ENCODE measurements around the gene MB21D2.

MB21D2 gene

GRCh38 chr3:192940129-192940528 lies 22.5 kb upstream of the MB21D2 start:
- Histone ChIP-seq H3K27me3 (ENCODE audit: insufficient read depth, low read length) (peaks cover 8% of the 10 kb centered on the region; the same call in 1 of the 2 replicates), H3K4me1 (ENCODE audit: control insufficient read depth, insufficient read depth, low read length, unreplicated experiment) (no peaks in the 10 kb centered on the region), H3K4me3 (ENCODE audit: low read depth, low read length) (no peak overlapping the region), H3K27ac (ENCODE audit: low read depth, low read length) (no peak overlapping the region), H3K36me3 (ENCODE audit: insufficient read depth, low read length) (no peaks in the 10 kb centered on the region), H2AFZ (ENCODE audit: low read length, unreplicated experiment) (no peak overlapping the region), H3K79me2 (ENCODE audit: control insufficient read depth, insufficient read depth, low read length, unreplicated experiment) (no peaks in the 10 kb centered on the region)

- no peaks in the 10 kb centered on the region for H3K36me3 ChIP-seq (ENCODE audit: insufficient read depth, low read length)
- H3K27me3 ChIP-seq (ENCODE audit: insufficient read depth, low read length): no peaks in the 10 kb centered on the region
- no peaks in the 10 kb centered on the region for H3K79me2 ChIP-seq (ENCODE audit: control insufficient read depth, insufficient read depth, low read length, unreplicated experiment)
- no peak overlapping the region for H3K27ac ChIP-seq (ENCODE audit: low read depth, low read length)
- H2AFZ ChIP-seq (ENCODE audit: low read length, unreplicated experiment): no peak overlapping the region
- H3K4me3 ChIP-seq (ENCODE audit: low read depth, low read length): no peak overlapping the region
- no peaks in the 10 kb centered on the region for H3K4me1 ChIP-seq (ENCODE audit: control insufficient read depth, insufficient read depth, low read length, unreplicated experiment)
These were observed 17.8 kb upstream of the MB21D2 start for GRCh38 chr3:192935441-192935840.

- Histone ChIP-seq H3K27ac (ENCODE audit: low read depth, low read length) (no peak overlapping the region), H3K36me3 (ENCODE audit: insufficient read depth, low read length) (no peaks in the 10 kb centered on the region), H3K4me1 (ENCODE audit: control insufficient read depth, insufficient read depth, low read length, unreplicated experiment) (no peaks in the 10 kb centered on the region), H2AFZ (ENCODE audit: low read length, unreplicated experiment) (no peak overlapping the region), H3K27me3 (ENCODE audit: insufficient read depth, low read length) (no peaks in the 10 kb centered on the region), H3K4me3 (ENCODE audit: low read depth, low read length) (no peak overlapping the region), H3K79me2 (ENCODE audit: control insufficient read depth, insufficient read depth, low read length, unreplicated experiment) (no peaks in the 10 kb centered on the region)
These were observed 16.3 kb upstream of the MB21D2 start for GRCh38 chr3:192933779-192934460.

DNA sequence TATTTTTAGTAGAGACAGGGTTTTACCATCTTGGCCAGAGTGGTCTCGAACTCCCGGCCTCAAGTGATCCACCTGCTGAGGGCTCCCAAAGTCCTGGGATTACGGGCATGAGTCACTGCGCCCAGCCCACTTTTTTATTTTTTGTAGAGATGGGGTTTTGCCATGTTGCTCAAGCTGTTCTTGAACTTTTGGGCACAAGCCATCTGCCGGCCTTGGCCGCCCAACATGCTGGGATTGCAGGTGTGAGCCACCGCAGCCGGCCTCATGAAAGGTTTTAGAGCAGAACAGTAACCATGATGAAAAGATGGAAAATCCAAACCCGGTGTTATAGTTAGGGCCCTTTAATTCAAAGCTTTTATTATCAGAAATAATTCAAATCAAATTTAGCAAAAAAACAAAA lies 15.6 kb upstream of the MB21D2 start:
- no peaks in the 10 kb centered on the region for H3K27me3 ChIP-seq (ENCODE audit: insufficient read depth, low read length)
- H3K27ac ChIP-seq (ENCODE audit: low read depth, low read length): no peak overlapping the region
- no peaks in the 10 kb centered on the region for H3K36me3 ChIP-seq (ENCODE audit: insufficient read depth, low read length)
- H3K4me3 ChIP-seq (ENCODE audit: low read depth, low read length): no peak overlapping the region
- H3K4me1 ChIP-seq (ENCODE audit: control insufficient read depth, insufficient read depth, low read length, unreplicated experiment): no peaks in the 10 kb centered on the region
- H2AFZ ChIP-seq (ENCODE audit: low read length, unreplicated experiment): no peak overlapping the region
- no peaks in the 10 kb centered on the region for H3K79me2 ChIP-seq (ENCODE audit: control insufficient read depth, insufficient read depth, low read length, unreplicated experiment)

GRCh38 chr3:192931825-192932224 lies 14.2 kb upstream of the MB21D2 start:
- H3K27ac ChIP-seq (ENCODE audit: low read depth, low read length): no peak overlapping the region
- H3K4me1 ChIP-seq (ENCODE audit: control insufficient read depth, insufficient read depth, low read length, unreplicated experiment): no peaks in the 10 kb centered on the region
- no peak overlapping the region for H2AFZ ChIP-seq (ENCODE audit: low read length, unreplicated experiment)
- no peaks in the 10 kb centered on the region for H3K27me3 ChIP-seq (ENCODE audit: insufficient read depth, low read length)
- no peaks in the 10 kb centered on the region for H3K36me3 ChIP-seq (ENCODE audit: insufficient read depth, low read length)
- H3K4me3 ChIP-seq (ENCODE audit: low read depth, low read length): no peak overlapping the region
- no peaks in the 10 kb centered on the region for H3K79me2 ChIP-seq (ENCODE audit: control insufficient read depth, insufficient read depth, low read length, unreplicated experiment)

DNA sequence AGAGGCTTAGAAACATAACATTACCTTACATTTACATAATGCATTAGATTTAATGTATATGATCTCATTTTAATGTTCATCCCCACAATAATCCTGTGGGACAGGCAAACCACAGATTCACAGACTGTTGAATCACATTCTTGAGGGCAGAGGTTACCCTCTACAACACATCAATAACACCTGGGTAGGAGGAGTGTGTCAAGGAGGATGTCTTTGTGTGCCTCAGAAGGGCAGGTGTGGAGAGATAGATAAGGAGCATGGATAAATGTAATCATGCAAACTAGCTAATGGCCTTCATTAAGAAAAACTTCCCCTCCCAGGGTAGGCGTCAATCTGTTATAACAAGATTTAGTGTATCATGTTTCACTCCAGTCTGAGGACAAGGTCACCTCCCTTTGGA lies 12.9 kb upstream of the MB21D2 start:
- Histone ChIP-seq H3K4me3 (ENCODE audit: low read depth, low read length) (no peak overlapping the region), H3K4me1 (ENCODE audit: control insufficient read depth, insufficient read depth, low read length, unreplicated experiment) (no peaks in the 10 kb centered on the region), H2AFZ (ENCODE audit: low read length, unreplicated experiment) (no peak overlapping the region), H3K36me3 (ENCODE audit: insufficient read depth, low read length) (no peaks in the 10 kb centered on the region), H3K27me3 (ENCODE audit: insufficient read depth, low read length) (no peaks in the 10 kb centered on the region), H3K27ac (ENCODE audit: low read depth, low read length) (no peak overlapping the region), H3K79me2 (ENCODE audit: control insufficient read depth, insufficient read depth, low read length, unreplicated experiment) (no peaks in the 10 kb centered on the region)

DNA sequence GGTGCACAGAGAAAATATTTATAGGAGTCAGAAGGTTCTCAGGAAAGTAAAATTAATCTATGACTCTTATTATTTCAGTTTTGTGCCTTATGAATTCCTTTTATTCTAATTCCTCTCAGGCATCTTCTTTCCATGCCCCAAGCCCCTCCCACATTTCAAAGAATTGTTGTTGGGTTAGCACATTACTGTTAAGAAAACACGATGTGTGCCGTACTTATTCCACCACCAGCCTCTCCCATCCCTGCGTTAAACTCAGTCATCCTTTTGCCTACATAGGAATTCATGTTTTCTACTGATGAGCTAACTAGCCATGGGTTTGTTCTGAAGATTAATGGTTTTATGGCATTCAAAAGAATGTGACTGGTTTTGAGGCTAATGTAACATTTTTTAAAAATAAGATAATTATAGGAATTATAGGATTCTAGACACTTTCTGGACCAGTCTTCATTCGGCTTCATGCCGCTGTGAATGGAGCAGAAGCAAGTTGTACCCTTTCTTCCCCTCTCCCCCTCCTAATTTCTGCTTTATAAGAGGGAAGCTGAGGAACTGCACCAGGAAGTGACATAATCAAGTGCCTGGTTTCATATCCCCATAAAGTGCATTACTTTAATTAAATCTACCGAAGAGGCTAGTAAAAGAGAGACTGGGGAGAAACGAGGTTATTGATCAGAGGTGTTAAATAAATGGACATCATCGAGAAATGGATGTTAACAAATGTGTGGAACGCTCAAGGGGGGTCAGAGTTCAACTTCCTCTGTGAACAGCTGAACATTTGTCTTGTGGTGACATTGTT lies 12.3 kb upstream of the MB21D2 start:
- H2AFZ ChIP-seq (ENCODE audit: low read length, unreplicated experiment): no peak overlapping the region
- no peaks in the 10 kb centered on the region for H3K36me3 ChIP-seq (ENCODE audit: insufficient read depth, low read length)
- H3K27ac ChIP-seq (ENCODE audit: low read depth, low read length): no peak overlapping the region
- H3K79me2 ChIP-seq (ENCODE audit: control insufficient read depth, insufficient read depth, low read length, unreplicated experiment): no peaks in the 10 kb centered on the region
- H3K27me3 ChIP-seq (ENCODE audit: insufficient read depth, low read length): no peaks in the 10 kb centered on the region
- H3K4me3 ChIP-seq (ENCODE audit: low read depth, low read length): no peak overlapping the region
- no peaks in the 10 kb centered on the region for H3K4me1 ChIP-seq (ENCODE audit: control insufficient read depth, insufficient read depth, low read length, unreplicated experiment)

DNA sequence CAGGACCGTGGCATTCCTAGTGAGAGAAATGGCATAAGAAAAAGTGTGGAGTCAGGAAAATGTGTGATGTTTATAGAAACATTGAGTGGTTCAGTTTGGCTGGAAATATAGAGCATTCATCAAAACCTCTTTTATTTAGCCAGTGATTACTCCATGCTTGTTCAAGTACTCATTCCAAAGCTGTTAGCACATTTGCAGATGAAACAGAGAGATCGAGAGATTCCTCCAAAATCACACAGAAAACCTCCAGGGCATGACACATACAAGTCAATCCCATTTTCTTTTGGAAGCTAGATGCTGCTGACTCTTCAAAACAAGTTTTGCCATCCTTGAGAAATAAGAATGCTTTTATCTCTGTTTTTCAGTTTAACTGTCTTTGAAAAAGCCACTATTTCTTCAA lies 11.5 kb upstream of the MB21D2 start:
- H3K4me1 ChIP-seq (ENCODE audit: control insufficient read depth, insufficient read depth, low read length, unreplicated experiment): no peaks in the 10 kb centered on the region
- no peak overlapping the region for H3K27ac ChIP-seq (ENCODE audit: low read depth, low read length)
- H3K4me3 ChIP-seq (ENCODE audit: low read depth, low read length): no peak overlapping the region
- no peaks in the 10 kb centered on the region for H3K36me3 ChIP-seq (ENCODE audit: insufficient read depth, low read length)
- H3K27me3 ChIP-seq (ENCODE audit: insufficient read depth, low read length): no peaks in the 10 kb centered on the region
- no peak overlapping the region for H2AFZ ChIP-seq (ENCODE audit: low read length, unreplicated experiment)
- no peaks in the 10 kb centered on the region for H3K79me2 ChIP-seq (ENCODE audit: control insufficient read depth, insufficient read depth, low read length, unreplicated experiment)

DNA sequence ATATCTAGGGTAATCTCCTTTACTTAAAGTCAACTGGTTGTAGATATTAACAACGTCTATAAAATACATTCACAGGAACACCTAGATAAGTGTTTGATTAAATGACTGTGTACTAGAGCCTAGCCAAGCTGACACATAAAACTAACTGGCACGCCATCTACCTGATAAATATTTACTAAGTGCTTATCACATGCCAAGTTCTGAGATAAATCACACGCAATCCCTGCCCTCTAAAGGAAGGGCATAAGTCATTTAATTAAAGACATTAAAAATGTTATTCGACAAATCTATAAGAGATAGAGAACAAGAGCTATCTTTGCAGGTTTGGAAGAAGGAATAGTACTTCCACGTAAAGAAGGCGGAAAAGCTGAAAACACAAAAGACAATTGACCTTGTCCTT lies 11.1 kb upstream of the MB21D2 start:
- no peak overlapping the region for H2AFZ ChIP-seq (ENCODE audit: low read length, unreplicated experiment)
- no peaks in the 10 kb centered on the region for H3K27me3 ChIP-seq (ENCODE audit: insufficient read depth, low read length)
- H3K4me3 ChIP-seq (ENCODE audit: low read depth, low read length): no peak overlapping the region
- H3K4me1 ChIP-seq (ENCODE audit: control insufficient read depth, insufficient read depth, low read length, unreplicated experiment): no peaks in the 10 kb centered on the region
- H3K36me3 ChIP-seq (ENCODE audit: insufficient read depth, low read length): no peaks in the 10 kb centered on the region
- H3K79me2 ChIP-seq (ENCODE audit: control insufficient read depth, insufficient read depth, low read length, unreplicated experiment): no peaks in the 10 kb centered on the region
- no peak overlapping the region for H3K27ac ChIP-seq (ENCODE audit: low read depth, low read length)

GRCh38 chr3:192928016-192928415 lies 10.4 kb upstream of the MB21D2 start:
- Histone ChIP-seq H3K27me3 (ENCODE audit: insufficient read depth, low read length) (no peaks in the 10 kb centered on the region), H3K4me1 (ENCODE audit: control insufficient read depth, insufficient read depth, low read length, unreplicated experiment) (no peaks in the 10 kb centered on the region), H3K4me3 (ENCODE audit: low read depth, low read length) (no peak overlapping the region), H3K79me2 (ENCODE audit: control insufficient read depth, insufficient read depth, low read length, unreplicated experiment) (no peaks in the 10 kb centered on the region), H3K27ac (ENCODE audit: low read depth, low read length) (no peak overlapping the region), H2AFZ (ENCODE audit: low read length, unreplicated experiment) (no peak overlapping the region), H3K36me3 (ENCODE audit: insufficient read depth, low read length) (no peaks in the 10 kb centered on the region)

GRCh38 chr3:192927016-192927415 lies 9.4 kb upstream of the MB21D2 start:
- Histone ChIP-seq H3K79me2 (ENCODE audit: control insufficient read depth, insufficient read depth, low read length, unreplicated experiment) (no peaks in the 10 kb centered on the region), H3K4me3 (ENCODE audit: low read depth, low read length) (no peak overlapping the region), H3K27me3 (ENCODE audit: insufficient read depth, low read length) (no peaks in the 10 kb centered on the region), H3K27ac (ENCODE audit: low read depth, low read length) (no peak overlapping the region), H2AFZ (ENCODE audit: low read length, unreplicated experiment) (no peak overlapping the region), H3K36me3 (ENCODE audit: insufficient read depth, low read length) (no peaks in the 10 kb centered on the region), H3K4me1 (ENCODE audit: control insufficient read depth, insufficient read depth, low read length, unreplicated experiment) (no peaks in the 10 kb centered on the region)

Data from ACC112 (cell line).